GM12878 (cell line): ENCODE data around the gene CENPC. TPM values are rescaled to one million over a fixed set of nuclear protein-coding genes. Genes with fewer than 3 reads are reported as not detected.
"Not testable (repeated sequence)": the region's sequence is repeated elsewhere in the genome, so short reads cannot be mapped to it uniquely, and the experiment has no call there.

Experiments used
- ATAC-seq: fragments of 200-7000 bp; cut with Tn5 transposase; 3 replicates; pipeline ENCODE4 v1.9.1; 2020; ENCODE audit warnings: mild to moderate bottlenecking, moderate library complexity
- BruUV-seq: library from RNA; stranded (reverse); fragments of 400-500 nt; replicated peaks from 2 replicates; lab custom pipeline; 2021; lab: Mats Ljungman, UMichigan
- CTCF ChIA-PET: fragments of 300-600 bp; sonication (Branson Sonifier 250); formaldehyde crosslinking; extraction: SDS; loops from one replicate; lab custom pipeline; 2021; ENCODE audit warnings: inconsistent platforms; lab: Yijun Ruan, JAX
- POLR2A ChIA-PET: fragments of 350-600 bp; formaldehyde crosslinking; extraction: SDS; loops from one replicate; lab custom pipeline; 2021; ENCODE audit warnings: inconsistent platforms; lab: Charles Lee
- RAD21 ChIA-PET: fragments of 300-600 bp; sonication (Branson Sonifier 250); formaldehyde crosslinking; loops from one replicate; lab custom pipeline; 2023; ENCODE audit warnings: antibody characterized with exemption; ENCODE audit not compliant: unreplicated experiment; lab: Charles Lee
- SMC1A ChIA-PET: fragments of 300-600 bp; sonication (Branson Sonifier 250); formaldehyde crosslinking; loops from one replicate; lab custom pipeline; 2023; ENCODE audit not compliant: unreplicated experiment, uncharacterized antibody; lab: Charles Lee
- DNase-seq: peaks from one replicate; pipeline ENCODE4 v3.0.0-alpha.2; 2011; ENCODE audit warnings: low read depth, low spot score
- FAIRE-seq: peaks from 3 replicates; lab custom pipeline; 2011; peaks lifted over from hg19 to GRCh38; lab: Jason Lieb, UNC
- H2AFZ ChIP-seq: 2 replicates; pipeline ENCODE4 v1.6.0; 2011; ENCODE audit warnings: low read depth, low read length, control low read depth; ENCODE audit not compliant: control insufficient read depth
- H3K27ac ChIP-seq: 2 replicates; pipeline ENCODE4 v1.5.1; 2011; ENCODE audit warnings: control low read depth; ENCODE audit not compliant: control insufficient read depth, insufficient read depth
- H3K27me3 ChIP-seq, 2 experiments: replicated peaks in 1 of 2; 2 replicates each; pipeline versions ENCODE4 v1.6.0 to v1.6.1; 2011; ENCODE audit warnings: low read length in 1 of 2; ENCODE audit not compliant: control insufficient read depth in 2 of 2, insufficient read depth in 2 of 2
- H3K36me3 ChIP-seq, 2 experiments: 2 replicates each; pipeline ENCODE4 v1.5.1; 2011; ENCODE audit warnings: low read length in 1 of 2; ENCODE audit not compliant: control insufficient read depth in 2 of 2, insufficient read depth in 2 of 2
- H3K4me1 ChIP-seq: 2 replicates; pipeline ENCODE4 v1.6.1; 2011; ENCODE audit warnings: mild to moderate bottlenecking, low read length, moderate library complexity, mixed read lengths; ENCODE audit not compliant: control insufficient read depth, insufficient read depth
- H3K4me2 ChIP-seq: 2 replicates; pipeline ENCODE4 v1.6.0; 2011; ENCODE audit warnings: control low read depth; ENCODE audit not compliant: control insufficient read depth, insufficient read depth
- H3K4me3 ChIP-seq: fragments of 200-600 bp; sonication (generic); 2 replicates; pipeline ENCODE4 v1.5.1; 2016
- H3K79me2 ChIP-seq: 2 replicates; pipeline ENCODE4 v1.6.0; 2011; ENCODE audit warnings: low read length; ENCODE audit not compliant: control insufficient read depth, insufficient read depth
- H3K9ac ChIP-seq: 2 replicates; pipeline ENCODE4 v1.8.0; 2011; ENCODE audit warnings: low read length, control low read depth, mixed read lengths; ENCODE audit not compliant: control insufficient read depth, insufficient read depth
- H3K9me3 ChIP-seq: replicated peaks from 3 replicates; pipeline ENCODE4 v1.5.1; 2011; ENCODE audit warnings: mild to moderate bottlenecking, low read length; ENCODE audit not compliant: control insufficient read depth, insufficient read depth
- H4K20me1 ChIP-seq: 2 replicates; pipeline ENCODE4 v1.6.0; 2011; ENCODE audit not compliant: control insufficient read depth, insufficient read depth
- JUNB ChIP-seq: IDR thresholded peaks from 2 replicates; pipeline ENCODE4 v1.6.1; 2016; ENCODE audit warnings: antibody characterized with exemption, mild to moderate bottlenecking
- MEF2A ChIP-seq: IDR thresholded peaks from 2 replicates; pipeline ENCODE4 v1.6.1; 2011; ENCODE audit warnings: low read depth, mild to moderate bottlenecking, low read length, moderate library complexity; ENCODE audit not compliant: insufficient read depth
- WGBS: methylation state at CpG from one replicate; pipeline ENCODE4 v1.1.6; 2016; ENCODE audit warnings: low lambda C conversion rate; ENCODE audit not compliant: insufficient replicate concordance, insufficient coverage; ENCODE audit errors: missing lambda C conversion rate; 5-methylcytosine and 5-hydroxymethylcytosine counted together
- in situ Hi-C: fragments of 300-500 bp; cut with MboI; formaldehyde crosslinking; loops from 9 replicates; pipeline ENCODE4 v1.14.3; 2018; ENCODE audit warnings: mixed read lengths
- intact Hi-C: fragments of 100-400 bp; cut with micrococcal nuclease; formaldehyde crosslinking; loops from one replicate; pipeline ENCODE4 v1.14.2; 2022; ENCODE audit not compliant: unreplicated experiment
- polyA plus RNA-seq, 11 experiments: library from polyadenylated mRNA; depleted of rRNA in 4 of 11; unstranded in 6 of 11; stranded (reverse) in 5 of 11; fragments of >200 nt; fragmentation: Nextera tagmentation in 4 of 11; fragmentation: Illumina TruSeq in 1 of 11; extraction: Ambion mirVana in 4 of 11; extraction: Trizol in 1 of 11; gene quantifications; 1 replicate in 1 of 11; 2 replicates in 10 of 11; pipeline versions ENCODE4 v1.2.1 to v1.2.3, GENCODE V29; 2011 to 2016; ENCODE audit warnings: inconsistent platforms in 2 of 11, missing spikeins in 2 of 11, low read depth in 1 of 11
- total RNA-seq, 4 experiments: library from RNA; depleted of rRNA in 3 of 4; stranded (reverse); fragments of >200 nt in 3 of 4; fragmentation: Illumina TruSeq in 1 of 4; extraction: Trizol in 1 of 4; gene quantifications; 2 replicates each; pipeline versions ENCODE4 v1.2.1 to v1.2.3, GENCODE V29; 2013 to 2021

Gene CENPC
- total and polyA plus RNA-seq, 10 of the 15 experiments (the other 5 are each of a cell fraction or from before 2014, with no cell fraction given): 13.1 to 34.9 (median 20.3) TPM

DNA sequence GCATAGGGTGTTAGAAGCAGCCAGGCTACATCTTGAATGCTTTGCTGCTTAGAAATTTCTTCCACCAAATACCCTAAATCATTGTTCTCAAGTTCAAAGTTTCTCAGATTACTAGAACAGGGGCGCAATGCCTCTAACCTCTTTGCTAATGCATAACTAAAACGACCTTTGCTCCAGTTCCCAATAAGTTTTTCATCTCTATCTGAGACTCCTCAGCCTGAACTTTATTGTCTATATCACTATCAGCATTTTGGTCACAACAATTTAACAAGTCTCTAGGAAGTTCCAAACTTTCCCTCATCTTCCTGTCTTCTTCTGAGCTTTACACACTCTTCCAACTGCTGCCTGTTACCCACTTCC, 92.5 kb downstream of the CENPC start:
- RAD21 ChIA-PET, ATAC-seq, SMC1A ChIA-PET, BruUV-seq, H4K20me1 ChIP-seq, H3K4me2 ChIP-seq, CTCF ChIA-PET, intact Hi-C loops, H3K4me1 ChIP-seq, H3K27me3 ChIP-seq, H3K4me3 ChIP-seq, DNase-seq, H3K79me2 ChIP-seq, in situ Hi-C loops, H2AFZ ChIP-seq, H3K36me3 ChIP-seq, H3K9ac ChIP-seq, H3K27ac ChIP-seq, H3K9me3 ChIP-seq, POLR2A ChIA-PET, FAIRE-seq: not testable (repeated sequence)
- 78% methylated on average over 2 of the region's 2 CpGs for WGBS

DNA sequence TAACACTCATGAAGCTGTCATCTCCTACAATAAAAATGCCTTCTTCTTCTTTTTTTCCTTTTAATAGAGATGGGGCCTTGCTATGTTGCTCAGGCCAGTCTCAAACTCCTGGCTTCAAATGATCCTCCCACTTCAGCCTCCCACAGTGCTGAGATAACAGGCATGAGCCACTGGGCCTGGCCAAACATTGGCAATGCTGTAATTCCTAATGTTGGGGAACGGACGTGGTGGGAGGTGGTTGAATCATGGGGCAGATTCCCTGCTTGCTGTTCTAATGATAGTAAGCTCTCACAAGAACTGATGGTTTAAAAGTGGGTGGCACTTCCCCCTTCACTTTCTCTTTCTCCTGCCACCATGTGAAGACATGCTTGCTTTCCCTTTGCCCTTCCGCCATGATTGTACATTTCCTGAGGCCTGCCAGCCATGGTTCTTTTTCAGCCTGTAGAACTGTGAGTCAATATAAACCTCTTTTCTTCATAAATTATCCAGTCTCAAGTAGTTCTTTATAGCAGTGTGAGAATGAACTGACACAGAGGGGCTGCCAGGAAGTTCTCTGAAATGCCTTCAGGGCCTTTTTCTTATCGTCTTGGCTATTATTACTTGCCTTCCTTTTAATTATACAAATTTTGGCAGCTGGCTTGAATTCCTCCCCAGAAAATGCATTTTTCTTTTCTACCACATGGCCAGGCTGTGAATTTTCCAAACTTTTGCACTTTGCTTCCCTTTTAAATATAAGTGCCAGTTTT, 93.0 kb downstream of the CENPC start:
- Histone ChIP-seq H3K27me3 (no peaks in the 10 kb centered on the region), H3K79me2 (no peaks in the 10 kb centered on the region), H2AFZ (no peak overlapping the region), H3K4me3 (no peak overlapping the region), H3K9me3 (no peaks in the 10 kb centered on the region), H3K36me3 (no peaks in the 10 kb centered on the region; a peak in 1 of 4 replicates), H3K9ac (no peak overlapping the region), H3K27ac (no peak overlapping the region), H4K20me1 (no peaks in the 10 kb centered on the region), H3K4me1 (no peaks in the 10 kb centered on the region), H3K4me2 (no peak overlapping the region)
- in situ Hi-C loops: no loop called here
- FAIRE-seq: no peak
- TF ChIP-seq JUNB (no peak), MEF2A (no peak)
- CTCF ChIA-PET: no interaction called here
- RAD21 ChIA-PET: no interaction called here
- BruUV-seq: no TSS peak
- no peak for DNase-seq
- no peak for ATAC-seq
- intact Hi-C loops: no loop called here
- POLR2A ChIA-PET: no interaction called here
- SMC1A ChIA-PET: interaction anchor here (0.9 kb wide), 1 partner anchor 227 kb away, joined by 3 read pairs; no protein-coding TSS in a partner anchor
- 98% methylated on average over 4 of the region's 4 CpGs for WGBS
